ENCODE measurements around the gene WDR6.
A peak's percentile ranks its signal among the peaks of the same experiment; 100 is the strongest.

The WDR6 gene

GRCh38 chr3:48997714-48998637 lies 9.2 kb upstream of the WDR6 start:
- TF ChIP-seq CTCF (IDR thresholded peaks at IDR 0.05; ENCODE audit: low read depth, low read length, missing control alignments) = no peak
- no peak overlapping the region for H3K4me3 ChIP-seq (replicated peaks; ENCODE audit: low read depth, low read length)
- DNase-seq (ENCODE audit: extremely low read depth, low read depth) = no peak

GRCh38 chr3:48999085-48999858 lies 7.9 kb upstream of the WDR6 start:
- no peak overlapping the region for H3K4me3 ChIP-seq (replicated peaks; ENCODE audit: low read depth, low read length)
- DNase-seq (ENCODE audit: extremely low read depth, low read depth) = no peak
- no peak for TF ChIP-seq CTCF (IDR thresholded peaks at IDR 0.05; ENCODE audit: low read depth, low read length, missing control alignments)

- DNase-seq (ENCODE audit: extremely low read depth, low read depth) = no peak
- no peak for TF ChIP-seq CTCF (IDR thresholded peaks at IDR 0.05; ENCODE audit: low read depth, low read length, missing control alignments)
- no peak overlapping the region for H3K4me3 ChIP-seq (replicated peaks; ENCODE audit: low read depth, low read length)
These were observed 6.0 kb upstream of the WDR6 start for GRCh38 chr3:49001155-49001554.

- no peak overlapping the region for H3K4me3 ChIP-seq (replicated peaks; ENCODE audit: low read depth, low read length)
- no peak for TF ChIP-seq CTCF (IDR thresholded peaks at IDR 0.05; ENCODE audit: low read depth, low read length, missing control alignments)
- DNase-seq (ENCODE audit: extremely low read depth, low read depth) = no peak
These were observed 2.6 kb upstream of the WDR6 start for GRCh38 chr3:49004352-49005302.

- TF ChIP-seq CTCF (IDR thresholded peaks at IDR 0.05; ENCODE audit: low read depth, low read length, missing control alignments) = no peak
- H3K4me3 ChIP-seq (replicated peaks; ENCODE audit: low read depth, low read length) = no peak overlapping the region
- DNase-seq (ENCODE audit: extremely low read depth, low read depth) = no peak
These were observed 1.9 kb upstream of the WDR6 start for GRCh38 chr3:49005303-49005680.

- TF ChIP-seq CTCF (IDR thresholded peaks at IDR 0.05; ENCODE audit: low read depth, low read length, missing control alignments) = no peak
- DNase-seq (ENCODE audit: extremely low read depth, low read depth) = no peak
- H3K4me3 ChIP-seq (replicated peaks; ENCODE audit: low read depth, low read length) = peak overlapping the region; percentile 59
These were observed 1.2 kb upstream of the WDR6 start for GRCh38 chr3:49005998-49006397.
